Hindlimb muscle (tissue), 1 donor: ENCODE data around the gene OR52B6. TPM values are rescaled to one million over a fixed set of nuclear protein-coding genes. Genes with fewer than 3 reads are reported as not detected.
"Not testable (repeated sequence)": the region's sequence is repeated elsewhere in the genome, so short reads cannot be mapped to it uniquely, and the experiment has no call there.

Experiments used
- DNase-seq: peaks from one replicate; pipeline ENCODE4 v3.0.0-alpha.2; 2013
- polyA plus RNA-seq: library from polyadenylated mRNA; unstranded; fragments of 120-200 nt; gene quantifications from one replicate; pipeline ENCODE4 v1.2.1, GENCODE V29; 2013; ENCODE audit not compliant: insufficient read length

Gene OR52B6
- polyA plus RNA-seq: not detected

DNA sequence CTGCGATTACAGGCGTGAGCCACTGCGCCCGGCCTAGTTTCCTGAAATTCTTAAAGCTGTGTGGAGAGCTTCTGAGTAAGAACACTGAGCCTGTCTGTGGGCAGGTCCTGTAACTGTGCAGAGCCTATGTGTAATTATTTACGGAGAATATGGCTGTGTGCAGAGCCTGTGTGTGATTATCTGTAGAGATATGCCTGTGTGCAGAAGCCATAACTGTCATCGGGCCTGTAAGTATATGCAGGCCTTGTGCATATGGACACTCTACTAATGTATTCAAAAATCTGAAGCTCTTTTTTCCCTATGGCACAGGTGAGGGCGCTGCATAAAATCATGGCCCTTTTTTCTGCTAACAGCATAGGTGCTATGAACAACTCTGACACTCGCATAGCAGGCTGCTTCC lies at the start of gene OR52B6:
TSS of gene OR52B6 (plus strand) at position 301 of the 400 bp plus-strand sequence. CDS start at position 301, 0 bp downstream.
- DNase-seq: no peak

DNA sequence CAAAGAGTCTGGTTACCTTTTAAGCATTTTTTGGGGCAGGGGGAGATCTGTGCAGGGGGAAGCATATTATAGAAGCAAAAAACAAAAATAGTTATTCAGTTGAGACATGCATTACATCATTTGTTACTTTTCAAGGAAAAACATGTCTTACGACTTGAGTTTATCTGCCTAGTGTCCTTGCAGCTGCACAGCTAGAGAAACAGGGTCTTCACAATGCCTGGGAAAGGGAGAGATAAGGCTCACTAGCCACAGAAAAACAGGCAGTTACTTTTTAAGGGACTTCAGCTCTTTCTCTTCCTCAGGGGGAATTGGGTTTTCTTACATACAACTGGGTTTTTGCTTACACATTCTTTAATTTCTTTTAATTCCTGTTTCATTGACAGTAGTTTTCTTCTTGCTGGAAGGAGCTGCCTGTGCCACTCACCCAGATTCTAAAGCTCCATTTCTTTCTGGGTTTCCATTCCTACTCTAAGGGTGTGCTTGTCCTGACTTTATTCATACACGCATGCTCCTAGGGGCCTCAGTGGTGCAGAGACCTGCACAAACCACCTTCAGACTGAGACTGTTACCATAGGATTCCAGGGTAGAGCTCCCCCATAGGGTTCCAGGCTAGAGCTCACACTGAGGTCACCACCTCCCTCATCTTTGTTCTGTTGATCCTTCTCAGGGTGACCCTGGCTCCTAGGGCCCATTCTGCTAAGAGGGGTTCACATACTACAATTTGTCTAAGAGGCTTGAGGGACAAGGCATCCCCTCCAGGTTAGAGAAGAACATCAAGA lies 49.4 kb upstream of the OR52B6 start:
- DNase-seq: no peak

DNA sequence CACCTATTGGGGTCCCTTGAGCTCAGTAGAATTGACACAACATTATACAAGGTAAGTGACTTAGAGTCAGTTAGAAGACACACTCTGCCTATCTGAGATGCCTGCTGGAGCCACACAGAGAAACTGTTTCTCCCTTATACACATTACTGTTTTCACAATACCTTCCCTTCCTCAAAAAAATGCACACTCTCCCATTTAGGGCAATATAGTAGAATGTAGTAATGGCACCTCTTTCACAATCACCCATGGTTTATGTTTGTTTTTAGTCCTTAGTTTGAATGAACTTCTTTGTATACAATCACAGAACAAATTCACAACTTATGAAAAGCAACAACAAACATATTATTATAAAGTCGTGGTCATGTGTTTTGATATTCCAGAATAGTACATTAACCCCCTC lies 46.6 kb upstream of the OR52B6 start:
- no peak for DNase-seq

- no peak for DNase-seq
Measured at GRCh38 chr11:5536482-5536881, 44.2 kb upstream of the OR52B6 start.

DNA sequence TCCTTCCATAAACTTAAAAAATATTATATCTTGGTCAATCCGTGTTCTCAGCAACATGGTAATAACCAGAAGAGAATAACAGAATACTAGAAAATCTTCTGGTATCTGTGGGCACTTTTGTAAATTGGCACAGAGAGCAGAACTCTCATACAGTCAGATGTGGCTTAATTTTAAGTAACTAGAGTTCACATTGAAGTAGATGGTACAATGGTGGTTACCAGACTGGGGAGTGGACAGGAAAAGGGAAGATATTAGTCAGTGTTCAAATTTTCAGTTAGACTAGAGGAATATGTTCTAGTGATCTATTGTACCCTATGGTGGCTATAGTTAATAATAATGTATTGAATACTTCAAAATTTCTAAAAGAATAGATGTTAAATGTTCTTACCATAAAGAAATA lies 39.2 kb upstream of the OR52B6 start:
- DNase-seq: no peak

DNA sequence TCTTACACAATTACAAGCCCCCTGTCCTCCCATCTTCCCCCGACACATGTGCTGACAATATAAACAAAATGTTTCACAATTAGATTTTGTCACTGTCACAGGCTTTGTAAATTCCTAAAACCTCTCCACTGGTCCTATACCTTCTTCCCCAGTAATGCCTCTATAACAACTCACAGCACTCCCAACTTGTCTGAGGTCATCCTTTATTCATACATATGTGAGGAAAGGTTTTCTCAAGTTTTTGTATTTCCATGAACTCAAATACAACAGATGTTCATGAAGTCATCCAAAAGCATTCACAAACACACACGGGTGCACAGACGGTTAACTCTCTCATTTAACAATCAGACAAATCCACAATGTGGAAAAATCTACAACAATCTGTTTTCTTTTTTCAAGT lies 34.2 kb upstream of the OR52B6 start:
- no peak for DNase-seq

DNA sequence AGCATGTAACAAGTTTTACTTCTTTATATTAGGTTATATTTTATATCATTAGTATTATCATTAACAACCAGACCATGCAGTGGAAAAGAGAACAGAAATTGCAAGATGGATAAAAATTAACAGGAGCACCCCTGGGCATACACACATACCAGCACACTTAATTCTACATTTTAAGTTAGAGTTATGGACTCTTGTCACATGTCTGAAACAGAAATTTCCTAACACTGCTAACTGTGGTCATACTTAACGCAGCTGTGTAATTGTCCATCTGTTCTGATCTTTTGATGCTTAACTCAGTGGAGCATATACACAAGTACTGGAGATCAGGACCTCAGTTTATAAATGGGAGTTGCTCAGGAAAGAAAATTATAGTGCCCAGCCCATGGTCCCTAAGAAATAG lies 32.7 kb upstream of the OR52B6 start:
- no peak for DNase-seq

- DNase-seq: no peak
Measured at GRCh38 chr11:5548440-5548839, 32.2 kb upstream of the OR52B6 start, which contains the start of gene OR52H1. OR52H1 (minus strand) TSS chr11:5548540; CDS start chr11:5545505, 3,035 bp downstream.

DNA sequence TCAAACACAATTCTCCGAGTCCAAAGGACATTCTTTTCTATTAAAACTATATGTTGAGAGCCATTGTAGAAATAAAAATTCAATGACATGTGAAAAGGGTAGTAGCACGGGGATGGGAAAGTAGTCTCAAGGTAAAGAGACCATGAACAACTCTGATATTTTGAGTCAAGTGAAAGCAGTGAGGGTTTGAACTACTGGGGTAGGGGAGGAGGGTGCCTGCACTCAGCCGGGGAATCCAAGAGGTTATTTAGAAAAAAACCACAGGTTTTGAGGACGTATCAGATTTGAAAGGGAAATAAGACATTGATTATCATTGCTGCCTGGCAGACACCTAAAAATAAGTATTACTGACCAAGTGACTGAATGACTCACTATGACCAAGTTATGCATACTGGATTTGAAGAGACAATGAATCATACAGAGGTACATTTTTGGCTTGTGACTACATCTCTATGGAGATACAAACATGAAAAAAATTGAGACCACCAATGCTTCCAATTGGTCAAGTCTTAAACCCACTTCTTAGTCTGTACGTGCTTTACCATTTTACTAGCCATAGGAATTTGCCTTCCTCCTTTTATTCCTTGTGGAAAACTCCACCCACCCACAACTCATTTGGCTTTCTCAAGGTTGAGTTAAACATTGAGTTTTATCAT lies 30.1 kb upstream of the OR52B6 start:
- DNase-seq: no peak

GRCh38 chr11:5553343-5553742 lies 27.3 kb upstream of the OR52B6 start:
- DNase-seq: no peak

DNA sequence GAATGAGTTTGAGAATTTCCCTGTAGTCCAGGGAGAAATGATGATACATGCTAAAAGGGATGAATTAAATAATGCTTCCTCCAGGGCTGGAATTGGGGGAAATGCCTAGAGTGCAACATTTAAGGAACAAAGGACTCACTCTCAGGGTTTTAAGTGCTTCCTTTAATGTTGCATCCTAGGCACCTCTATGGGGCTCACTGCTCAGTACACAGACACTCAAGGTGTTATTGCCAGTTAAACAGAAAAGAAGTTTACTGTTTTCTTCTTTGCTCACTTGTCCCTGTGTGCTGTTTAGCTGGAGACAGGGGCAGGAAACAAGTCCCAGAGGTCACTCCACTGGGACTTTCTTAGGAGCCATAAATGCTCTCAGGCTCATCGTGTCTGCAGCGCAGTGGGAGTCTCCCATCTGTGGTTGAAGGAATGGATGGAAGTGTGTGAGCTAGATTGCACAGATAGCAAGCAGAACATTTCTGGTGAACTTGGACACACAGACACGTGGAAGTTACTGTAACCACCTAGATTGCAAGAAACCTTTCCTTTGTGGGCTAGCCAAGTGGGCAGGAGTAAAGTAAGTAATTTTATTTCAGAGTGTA lies 24.0 kb upstream of the OR52B6 start:
- no peak for DNase-seq

DNA sequence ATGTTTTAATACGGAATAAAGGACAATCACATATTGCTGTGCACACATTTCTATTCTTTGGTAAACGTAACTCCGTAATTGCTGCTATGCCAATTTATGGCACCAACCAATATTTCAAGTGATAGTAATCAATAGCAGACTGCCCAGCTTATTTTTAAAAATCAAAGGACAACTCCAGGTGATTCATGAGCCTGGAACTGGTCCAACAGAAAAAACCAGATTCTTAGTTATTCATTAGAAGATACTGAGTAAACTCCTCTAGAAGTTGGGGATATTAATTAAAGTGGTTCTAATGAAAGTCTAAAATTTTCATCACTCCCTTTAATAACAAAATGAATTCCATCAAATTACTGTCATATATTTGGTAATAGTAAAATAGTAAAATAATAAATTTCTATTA lies 22.9 kb upstream of the OR52B6 start:
- DNase-seq: no peak

GRCh38 chr11:5564259-5565019 lies 16.2 kb upstream of the OR52B6 start:
- no peak for DNase-seq

DNA sequence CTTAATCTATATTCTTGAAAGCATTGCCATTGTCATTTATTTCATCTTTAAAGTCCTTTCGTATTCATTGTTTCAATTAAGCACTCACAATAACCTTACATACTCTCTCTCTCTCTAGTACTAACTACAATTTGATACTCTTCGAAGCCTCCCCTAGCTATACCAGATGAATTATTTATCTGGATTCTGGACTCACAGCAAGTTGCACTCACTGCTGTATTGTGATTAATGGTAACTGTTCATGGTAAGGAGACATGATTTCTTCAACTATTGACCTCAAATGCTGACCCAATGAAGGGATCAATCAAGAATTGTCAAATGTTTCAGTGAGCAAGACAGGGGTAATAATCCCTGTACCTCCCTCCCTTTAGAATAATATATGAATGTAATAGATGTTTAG lies 6.0 kb upstream of the OR52B6 start:
- DNase-seq: no peak

DNA sequence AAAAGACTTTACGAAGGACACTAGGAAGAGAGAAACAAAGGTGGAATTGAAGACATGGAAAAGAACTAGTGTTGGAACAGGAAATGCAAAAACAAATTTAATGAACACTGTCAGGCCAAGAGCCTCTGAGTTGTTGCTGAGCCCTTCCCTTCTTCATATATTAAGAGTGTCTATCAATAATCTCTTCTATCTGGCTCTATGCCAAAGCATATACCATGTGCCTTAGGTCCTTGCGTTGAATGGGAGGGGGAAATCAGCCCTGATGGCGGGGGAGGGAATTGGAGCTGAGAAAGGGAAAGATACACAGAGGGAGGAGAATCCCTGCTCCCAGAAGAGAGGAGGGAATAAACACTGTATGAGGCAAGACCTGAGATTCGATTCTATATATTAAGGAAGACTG lies 5.5 kb upstream of the OR52B6 start:
- DNase-seq: no peak

GRCh38 chr11:5577101-5577500 lies 3.6 kb upstream of the OR52B6 start:
- no peak for DNase-seq

- no peak for DNase-seq
Measured at GRCh38 chr11:5581014-5581413, 337 bp downstream of the OR52B6 start.

DNA sequence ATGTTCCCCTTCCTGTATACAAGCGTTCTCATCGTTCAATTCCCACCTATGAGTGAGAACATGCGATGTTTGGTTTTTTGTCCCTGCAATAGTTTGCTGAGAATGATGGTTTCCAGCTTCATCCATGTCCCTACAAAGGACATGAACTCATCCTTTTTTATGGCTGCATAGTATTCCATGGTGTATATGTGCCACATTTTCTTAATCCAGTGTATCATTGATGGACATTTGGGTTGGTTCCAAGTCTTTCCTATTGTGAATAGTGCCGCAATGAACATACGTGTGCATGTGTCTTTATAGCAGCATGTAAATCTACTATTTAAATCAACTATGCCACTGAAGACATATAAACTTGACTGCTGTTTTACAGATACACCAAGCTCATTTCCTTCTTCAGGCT lies 3.8 kb downstream of the OR52B6 start:
- not testable (repeated sequence) for DNase-seq

- DNase-seq: not testable (repeated sequence)
Measured at GRCh38 chr11:5589906-5590305, 9.2 kb downstream of the OR52B6 start.

DNA sequence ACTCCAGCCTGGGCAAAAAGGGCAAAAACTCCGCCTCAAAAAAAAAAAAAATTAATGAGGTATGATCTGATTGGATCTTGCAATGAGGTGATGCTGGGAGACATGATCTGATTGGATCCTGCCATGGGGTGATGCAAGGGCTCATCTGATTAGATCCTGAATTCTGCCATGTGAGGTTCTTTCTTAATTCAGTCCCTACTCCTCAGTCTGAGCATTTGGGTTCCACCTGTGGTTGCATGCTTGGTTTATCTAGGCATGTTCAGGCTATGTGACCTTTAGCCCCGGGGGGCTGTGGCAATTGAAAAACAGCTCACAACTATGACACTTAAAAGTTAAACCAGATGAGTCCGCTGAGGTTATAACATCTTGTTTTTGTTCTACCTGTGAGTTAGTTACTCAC lies 10.9 kb downstream of the OR52B6 start:
- no peak for DNase-seq

DNA sequence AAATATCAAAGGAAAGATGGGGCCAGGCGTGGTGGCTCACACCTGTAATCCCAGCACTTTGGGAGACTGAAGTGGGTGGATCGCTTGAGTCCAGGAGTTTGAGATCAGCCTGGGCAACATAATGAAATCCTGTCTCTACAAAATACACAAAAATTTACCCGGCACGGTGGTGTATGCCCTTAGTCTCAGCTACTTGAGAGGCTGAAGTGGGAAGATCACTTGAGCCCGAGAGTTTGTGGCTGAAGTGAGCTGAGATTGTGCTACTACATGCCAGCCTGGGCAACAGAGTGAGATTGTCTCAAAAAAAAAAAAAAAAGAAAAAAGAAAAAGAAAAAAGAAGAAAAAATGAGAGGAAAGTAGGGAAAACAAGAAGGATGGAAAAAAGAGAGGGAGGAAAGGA lies 11.9 kb downstream of the OR52B6 start:
- no peak for DNase-seq

GRCh38 chr11:5593146-5593545 lies 12.5 kb downstream of the OR52B6 start:
- DNase-seq: no peak

GRCh38 chr11:5596607-5597201 lies 16.0 kb downstream of the OR52B6 start, which contains the start of gene TRIM6:
TRIM6 (plus strand) TSS chr11:5596637; CDS start chr11:5596898, 261 bp downstream.
- DNase-seq: peak; percentile 46
